Lung (tissue), 12 donors: ENCODE measurements around the gene SLCO2B1. TPM values are rescaled to one million over a fixed set of nuclear protein-coding genes. Genes with fewer than 3 reads are reported as not detected.

ENCODE experiments used
- ATAC-seq: fragments of 200-7000 bp; cut with Tn5 transposase; one replicate; pipeline ENCODE4 v1.9.1; 2020; ENCODE audit warnings: moderate number of reproducible peaks; ENCODE audit not compliant: insufficient read depth, low FRiP score
- DNase-seq, 3 donors: peaks; one replicate each; pipeline ENCODE4 v3.0.0-alpha.2; 2013 to 2017
- H3K27ac ChIP-seq, 2 donors: one replicate each; pipeline ENCODE4 v1.5.1; 2013; ENCODE audit warnings: mild to moderate bottlenecking in 2 of 2, moderate library complexity in 2 of 2, control low read depth in 1 of 2, inconsistent platforms in 1 of 2, low read depth in 1 of 2, low read length in 1 of 2
- H3K27me3 ChIP-seq, 3 donors: one replicate each; pipeline ENCODE4 v1.5.1; 2013; ENCODE audit warnings: low read length in 2 of 3; ENCODE audit not compliant: control insufficient read depth in 3 of 3, insufficient read depth in 3 of 3
- H3K36me3 ChIP-seq, 4 donors: one replicate each; pipeline ENCODE4 v1.5.1; 2013; ENCODE audit warnings: low read length in 4 of 4, mild to moderate bottlenecking in 1 of 4, moderate library complexity in 1 of 4; ENCODE audit not compliant: control insufficient read depth in 4 of 4, insufficient read depth in 4 of 4
- H3K4me1 ChIP-seq, 5 donors: one replicate each; pipeline ENCODE4 v1.5.1; 2013; ENCODE audit warnings: low read length in 5 of 5, mild to moderate bottlenecking in 2 of 5, moderate library complexity in 1 of 5; ENCODE audit not compliant: control insufficient read depth in 5 of 5, insufficient read depth in 5 of 5
- H3K4me3 ChIP-seq: one replicate; pipeline ENCODE4 v1.5.1; 2013; ENCODE audit warnings: mild to moderate bottlenecking, control low read depth, moderate library complexity
- H3K9ac ChIP-seq, 2 donors: one replicate each; pipeline ENCODE4 v1.5.1; 2013; ENCODE audit warnings: low read length in 2 of 2, control low read depth in 1 of 2; ENCODE audit not compliant: insufficient read depth in 1 of 2
- H3K9me3 ChIP-seq, 4 donors: one replicate each; pipeline ENCODE4 v1.5.1; 2013; ENCODE audit warnings: low read length in 3 of 4, mild to moderate bottlenecking in 1 of 4, moderate library complexity in 1 of 4; ENCODE audit not compliant: control insufficient read depth in 4 of 4, insufficient read depth in 3 of 4
- WGBS, 2 donors: extraction: QIAGEN DNeasy Blood & Tissue Kit; methylation state at CpG; one replicate each; pipeline ENCODE4 v1.1.7; 2013; 5-methylcytosine and 5-hydroxymethylcytosine counted together
- polyA plus RNA-seq, 2 donors: library from polyadenylated mRNA; stranded (reverse); fragments of 200-250 nt; gene quantifications; one replicate each; pipeline ENCODE4 v1.2.1, GENCODE V29; 2013
- total RNA-seq, 2 donors: library from RNA; depleted of rRNA in 1 of 2; stranded (reverse); fragments of >200 nt in 1 of 2; gene quantifications; one replicate each; pipeline ENCODE4 v1.2.1, GENCODE V29; 2014 to 2021
- TF ChIP-seq, protein P1 (sequence below): IDR thresholded peaks from 2 replicates; pipeline ENCODE4 v1.5.1; 2012; ENCODE audit warnings: mild to moderate bottlenecking; ENCODE audit errors: control extremely low read depth, extremely low read depth
- donor health status: control.
- donor health status: control.
- donor health status: Bipolar disorder and iron deficiency.
- donor health status: healthy.
- donor health status: DM: yes; HTN: yes; CAD: no.

The SLCO2B1 gene
- total and polyA plus RNA-seq, 4 donors = 22.2 to 244 (median 55.2) TPM

DNA sequence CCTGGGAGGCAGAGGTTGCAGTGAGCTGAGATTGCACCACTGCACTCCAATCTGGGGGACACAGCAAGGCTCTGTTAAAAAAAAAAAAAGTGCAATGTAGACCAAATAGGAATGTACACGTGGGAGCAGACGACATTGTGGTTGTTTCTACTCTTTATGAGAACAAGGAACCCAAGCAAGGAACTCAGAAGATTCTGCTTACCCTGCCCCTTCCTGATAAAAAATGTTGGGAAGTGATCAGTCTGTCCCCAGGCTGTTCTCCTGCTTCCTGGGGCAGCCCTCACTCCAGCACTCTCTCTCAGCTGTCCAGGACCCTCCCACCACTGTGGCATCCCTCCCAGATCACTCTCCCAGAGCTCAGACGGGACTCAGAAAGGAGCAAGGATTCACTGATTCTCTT lies 31.8 kb downstream of the SLCO2B1 start:
- Histone ChIP-seq H3K4me1 (peaks cover 0 to 9% (median 0%) of the 10 kb centered on the region in 5 donors), H3K9me3 (no peaks in the 10 kb centered on the region), H3K27ac (no peak overlapping the region), H3K9ac (no peak overlapping the region), H3K27me3 (no peaks in the 10 kb centered on the region), H3K4me3 (no peak overlapping the region), H3K36me3 (peaks cover 0 to 3% (median 0%) of the 10 kb centered on the region in 4 donors)
- TF ChIP-seq, protein P1, sequence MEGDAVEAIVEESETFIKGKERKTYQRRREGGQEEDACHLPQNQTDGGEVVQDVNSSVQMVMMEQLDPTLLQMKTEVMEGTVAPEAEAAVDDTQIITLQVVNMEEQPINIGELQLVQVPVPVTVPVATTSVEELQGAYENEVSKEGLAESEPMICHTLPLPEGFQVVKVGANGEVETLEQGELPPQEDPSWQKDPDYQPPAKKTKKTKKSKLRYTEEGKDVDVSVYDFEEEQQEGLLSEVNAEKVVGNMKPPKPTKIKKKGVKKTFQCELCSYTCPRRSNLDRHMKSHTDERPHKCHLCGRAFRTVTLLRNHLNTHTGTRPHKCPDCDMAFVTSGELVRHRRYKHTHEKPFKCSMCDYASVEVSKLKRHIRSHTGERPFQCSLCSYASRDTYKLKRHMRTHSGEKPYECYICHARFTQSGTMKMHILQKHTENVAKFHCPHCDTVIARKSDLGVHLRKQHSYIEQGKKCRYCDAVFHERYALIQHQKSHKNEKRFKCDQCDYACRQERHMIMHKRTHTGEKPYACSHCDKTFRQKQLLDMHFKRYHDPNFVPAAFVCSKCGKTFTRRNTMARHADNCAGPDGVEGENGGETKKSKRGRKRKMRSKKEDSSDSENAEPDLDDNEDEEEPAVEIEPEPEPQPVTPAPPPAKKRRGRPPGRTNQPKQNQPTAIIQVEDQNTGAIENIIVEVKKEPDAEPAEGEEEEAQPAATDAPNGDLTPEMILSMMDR = no peak
- WGBS, 2 donors = 22 to 50% methylated on average over 3 of the region's 3 CpGs
- ATAC-seq (no peak), DNase-seq (no peak)

DNA sequence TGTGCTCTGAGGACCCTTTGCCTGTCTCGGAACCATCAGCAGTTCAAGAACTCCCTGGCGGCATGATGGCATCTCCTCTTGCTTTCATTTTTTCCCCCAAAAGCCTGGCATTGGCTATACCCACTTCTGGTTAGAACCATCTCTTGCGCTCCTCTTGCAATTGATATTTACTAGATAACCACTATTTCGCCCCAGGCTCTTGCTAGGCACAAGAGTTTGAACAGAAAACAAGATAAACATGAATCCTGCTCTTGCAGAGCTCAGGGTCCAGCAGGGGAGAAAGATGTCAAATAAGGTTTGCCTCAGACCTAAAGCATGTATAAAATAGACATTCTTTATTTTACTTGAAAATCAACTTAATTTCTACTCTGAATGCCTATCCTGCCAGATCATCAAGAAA lies 33.1 kb downstream of the SLCO2B1 start:
- TF ChIP-seq, protein P1 = no peak
- no peak overlapping the region for H3K4me3 ChIP-seq
- H3K27ac ChIP-seq = peak overlapping the region in 1 of 2 donors; percentile 5
- H3K9ac ChIP-seq = no peak overlapping the region
- ATAC-seq (no peak), DNase-seq (no peak)
- H3K27me3 ChIP-seq = no peaks in the 10 kb centered on the region
- H3K36me3 ChIP-seq = peaks cover 0 to 5% (median 0%) of the 10 kb centered on the region in 4 donors
- peaks cover 0 to 9% (median 0%) of the 10 kb centered on the region in 5 donors for H3K4me1 ChIP-seq
- 92 to 95% methylated on average over 4 of the region's 4 CpGs for WGBS, 2 donors
- H3K9me3 ChIP-seq = no peaks in the 10 kb centered on the region

DNA sequence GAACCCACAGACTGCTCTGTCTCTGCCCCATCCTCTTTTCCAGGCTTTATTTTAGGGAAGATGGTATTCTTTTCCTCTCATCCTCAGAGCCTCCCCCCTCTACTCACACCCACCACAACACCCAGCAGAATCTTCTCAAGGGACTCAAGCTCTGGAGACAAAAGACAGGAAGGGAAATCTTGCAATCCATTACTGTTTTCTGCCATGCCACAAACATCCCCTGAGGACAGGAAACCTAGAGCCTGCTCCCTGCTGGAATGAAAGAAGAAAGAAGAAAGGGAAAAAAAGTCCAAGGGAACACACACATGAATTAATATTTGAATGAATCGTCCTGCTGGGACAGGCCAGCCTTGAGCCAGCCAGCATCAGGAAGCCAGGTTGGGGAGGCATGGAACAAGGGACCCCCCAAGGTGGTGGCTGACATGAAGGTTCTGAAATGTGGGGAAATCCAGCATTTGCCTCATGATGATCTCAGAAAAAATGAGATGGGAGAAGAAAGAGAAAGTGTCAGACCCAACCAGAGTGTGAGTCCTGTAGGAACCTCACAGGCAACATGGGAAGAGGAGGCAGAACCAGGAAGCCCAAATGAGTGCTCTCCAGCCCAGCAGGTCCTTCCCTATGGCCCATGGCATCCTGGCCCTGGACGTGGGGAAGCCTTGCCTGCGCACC lies 34.0 kb downstream of the SLCO2B1 start:
- Histone ChIP-seq H3K36me3 (peaks cover 0 to 5% (median 0%) of the 10 kb centered on the region in 4 donors), H3K27me3 (no peaks in the 10 kb centered on the region), H3K9ac (no peak overlapping the region), H3K4me1 (peaks cover 0 to 9% (median 0%) of the 10 kb centered on the region in 5 donors), H3K9me3 (no peaks in the 10 kb centered on the region), H3K4me3 (no peak overlapping the region), H3K27ac (no peak overlapping the region)
- DNase-seq = no peak
- TF ChIP-seq, protein P1 = no peak
- WGBS, 2 donors = 63 to 71% methylated on average over 3 of the region's 3 CpGs
- ATAC-seq = no peak
